HUES64 (cell line): ENCODE measurements around the gene HSFX2.
"Not testable (repeated sequence)": the region's sequence is repeated elsewhere in the genome, so short reads cannot be mapped to it uniquely, and the experiment has no call there.

ENCODE experiments used
- H3K27ac ChIP-seq: 2 replicates; pipeline ENCODE4 v1.7.0; 2013; ENCODE audit warnings: low read depth, low read length, inconsistent platforms
- H3K27me3 ChIP-seq: 2 replicates; pipeline ENCODE4 v1.6.1; 2013; ENCODE audit warnings: mild to moderate bottlenecking, low read length; ENCODE audit not compliant: insufficient read depth
- H3K36me3 ChIP-seq: 2 replicates; pipeline ENCODE4 v1.6.1; 2013; ENCODE audit warnings: mild to moderate bottlenecking, low read length; ENCODE audit not compliant: insufficient read depth
- H3K4me1 ChIP-seq: 2 replicates; pipeline ENCODE4 v1.6.1; 2013; ENCODE audit warnings: mild to moderate bottlenecking, low read length, moderate library complexity; ENCODE audit not compliant: insufficient read depth
- H3K4me3 ChIP-seq: 2 replicates; pipeline ENCODE4 v1.5.1; 2013; ENCODE audit warnings: mild to moderate bottlenecking, low read length, moderate library complexity
- H3K9ac ChIP-seq: 2 replicates; pipeline ENCODE4 v1.6.1; 2013; ENCODE audit warnings: mild to moderate bottlenecking, low read depth, low read length
- H3K9me3 ChIP-seq: 2 replicates; pipeline ENCODE4 v1.6.1; 2013; ENCODE audit warnings: low read depth, low read length; ENCODE audit not compliant: insufficient read depth
- WGBS: fragments of 150-250, 120-280 bp; methylation state at CpG from one replicate; pipeline ENCODE4 v1.1.7; 2013; ENCODE audit warnings: missing lambda C conversion rate; 5-methylcytosine and 5-hydroxymethylcytosine counted together

The HSFX2 gene

GRCh38 chrX:149585631-149586030, 9.5 kb downstream of the HSFX2 start:
- H3K4me1 ChIP-seq, H3K27me3 ChIP-seq, H3K4me3 ChIP-seq, H3K9me3 ChIP-seq, H3K36me3 ChIP-seq, H3K9ac ChIP-seq, H3K27ac ChIP-seq: not testable (repeated sequence)
- WGBS = 100% methylated on average over 3 of the region's 17 CpGs

- H3K4me1 ChIP-seq, H3K9ac ChIP-seq, H3K27ac ChIP-seq, H3K36me3 ChIP-seq, H3K27me3 ChIP-seq, H3K9me3 ChIP-seq, H3K4me3 ChIP-seq: not testable (repeated sequence)
- no CpG with 5 or more reads among the region's 1 CpG for WGBS
These were observed 21.7 kb downstream of the HSFX2 start for GRCh38 chrX:149573456-149573855.

GRCh38 chrX:149572743-149573142, 22.4 kb downstream of the HSFX2 start:
- H3K36me3 ChIP-seq = no peaks in the 10 kb centered on the region
- H3K4me3 ChIP-seq = no peak overlapping the region
- no peak overlapping the region for H3K27ac ChIP-seq
- H3K4me1 ChIP-seq = no peaks in the 10 kb centered on the region
- H3K9ac ChIP-seq = no peak overlapping the region
- H3K27me3 ChIP-seq = no peaks in the 10 kb centered on the region
- H3K9me3 ChIP-seq = no peaks in the 10 kb centered on the region
- 62% methylated on average over 1 of the region's 1 CpG for WGBS

GRCh38 chrX:149571770-149572169, 23.3 kb downstream of the HSFX2 start:
- Histone ChIP-seq H3K9me3 (no peaks in the 10 kb centered on the region), H3K27ac (no peak overlapping the region), H3K4me1 (no peaks in the 10 kb centered on the region), H3K36me3 (no peaks in the 10 kb centered on the region), H3K27me3 (no peaks in the 10 kb centered on the region), H3K9ac (no peak overlapping the region), H3K4me3 (no peak overlapping the region)
- 88% methylated on average over 7 of the region's 7 CpGs for WGBS

- no peak overlapping the region for H3K9ac ChIP-seq
- no peaks in the 10 kb centered on the region for H3K9me3 ChIP-seq
- H3K27me3 ChIP-seq = no peaks in the 10 kb centered on the region
- no peak overlapping the region for H3K4me3 ChIP-seq
- H3K36me3 ChIP-seq = no peaks in the 10 kb centered on the region
- no peak overlapping the region for H3K27ac ChIP-seq
- 74% methylated on average over 5 of the region's 6 CpGs for WGBS
- no peaks in the 10 kb centered on the region for H3K4me1 ChIP-seq
These were observed 24.4 kb downstream of the HSFX2 start for GRCh38 chrX:149570668-149571067.

- Histone ChIP-seq H3K27ac (no peak overlapping the region), H3K4me3 (no peak overlapping the region), H3K27me3 (no peaks in the 10 kb centered on the region), H3K9me3 (no peaks in the 10 kb centered on the region), H3K4me1 (no peaks in the 10 kb centered on the region), H3K9ac (no peak overlapping the region), H3K36me3 (no peaks in the 10 kb centered on the region)
- 97% methylated on average over 2 of the region's 2 CpGs for WGBS
These were observed 25.3 kb downstream of the HSFX2 start for GRCh38 chrX:149569770-149570169.

- Histone ChIP-seq H3K9me3 (no peaks in the 10 kb centered on the region), H3K4me3 (no peak overlapping the region), H3K36me3 (no peaks in the 10 kb centered on the region), H3K27me3 (no peaks in the 10 kb centered on the region), H3K9ac (no peak overlapping the region), H3K27ac (no peak overlapping the region), H3K4me1 (no peaks in the 10 kb centered on the region)
- WGBS = 91% methylated on average over 5 of the region's 5 CpGs
These were observed 26.3 kb downstream of the HSFX2 start for GRCh38 chrX:149568701-149569296.

- H3K27ac ChIP-seq = no peak overlapping the region
- no peak overlapping the region for H3K4me3 ChIP-seq
- H3K27me3 ChIP-seq = no peaks in the 10 kb centered on the region
- H3K4me1 ChIP-seq = no peaks in the 10 kb centered on the region
- H3K9ac ChIP-seq = no peak overlapping the region
- H3K9me3 ChIP-seq = no peaks in the 10 kb centered on the region
- H3K36me3 ChIP-seq = no peaks in the 10 kb centered on the region
- WGBS = 76% methylated on average over 7 of the region's 7 CpGs
These were observed 27.3 kb downstream of the HSFX2 start for GRCh38 chrX:149567621-149568417.

- Histone ChIP-seq H3K9me3 (no peaks in the 10 kb centered on the region), H3K27me3 (no peaks in the 10 kb centered on the region), H3K4me1 (no peaks in the 10 kb centered on the region), H3K9ac (no peak overlapping the region), H3K27ac (no peak overlapping the region), H3K36me3 (no peaks in the 10 kb centered on the region), H3K4me3 (no peak overlapping the region)
- 96% methylated on average over 4 of the region's 4 CpGs for WGBS
These were observed 31.8 kb downstream of the HSFX2 start for GRCh38 chrX:149563359-149563758.

- WGBS = no CpG with 5 or more reads among the region's 4 CpGs
- not testable (repeated sequence) for H3K36me3 ChIP-seq, H3K4me1 ChIP-seq, H3K9ac ChIP-seq, H3K9me3 ChIP-seq, H3K27ac ChIP-seq, H3K4me3 ChIP-seq, H3K27me3 ChIP-seq
These were observed 39.9 kb downstream of the HSFX2 start for GRCh38 chrX:149555251-149555650.

GRCh38 chrX:149551939-149552248, 43.2 kb downstream of the HSFX2 start:
- not testable (repeated sequence) for H3K27ac ChIP-seq, H3K4me3 ChIP-seq, H3K36me3 ChIP-seq, H3K9me3 ChIP-seq, H3K9ac ChIP-seq, H3K27me3 ChIP-seq, H3K4me1 ChIP-seq
- WGBS = no CpG with 5 or more reads among the region's 6 CpGs
